Spleen (tissue), 7 donors: Measurements from ENCODE around the gene OR5AL1.

Source experiments
- POLR2A ChIP-seq, 3 donors: fragments of 450-650 bp; IDR thresholded peaks; one replicate each; pipeline ENCODE4 v1.5.1; 2017; ENCODE audit warnings: antibody characterized with exemption in 3 of 3, mild to moderate bottlenecking in 1 of 3
- TF ChIP-seq, protein P1 (sequence below), 11 experiments: fragments of 200-600 bp in 7 of 11; fragments of 450-650 bp in 4 of 11; sonication (generic) in 4 of 11; IDR thresholded peaks in 8 of 11; conservative IDR thresholded peaks in 3 of 11; 1 replicate in 7 of 11; 2 replicates in 4 of 11; pipeline versions ENCODE4 v1.4.0 to v1.8.0; 2016 to 2021; ENCODE audit warnings: antibody characterized with exemption in 11 of 11, inconsistent platforms in 4 of 11, mild to moderate bottlenecking in 1 of 11
- donor health status: DM: no; HTN: no; CAD: no; lungs with moderate emphysema.
- donor health status: DM: no; HTN: no; CAD: no.
- donor health status: DM: no; HTN: no; CAD: no.

DNA sequence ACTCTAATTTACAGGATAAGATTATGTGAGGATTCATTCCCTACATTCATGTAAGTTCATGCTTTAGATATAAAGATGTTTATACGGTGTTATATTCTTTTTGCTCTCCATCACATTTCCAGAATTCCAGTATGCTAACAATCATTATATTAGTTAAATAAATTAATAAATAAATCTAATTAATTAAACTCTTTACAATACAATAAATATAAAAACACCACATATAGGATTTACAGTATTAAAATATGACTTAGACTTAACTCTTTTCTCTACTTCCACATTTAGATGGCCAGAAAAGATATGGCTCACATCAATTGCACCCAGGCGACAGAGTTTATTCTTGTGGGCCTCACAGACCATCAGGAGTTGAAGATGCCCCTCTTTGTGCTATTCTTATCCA, 37.2 kb upstream of the OR5AL1 start, which contains the start of gene OR8U1:
- TF ChIP-seq, protein P1, sequence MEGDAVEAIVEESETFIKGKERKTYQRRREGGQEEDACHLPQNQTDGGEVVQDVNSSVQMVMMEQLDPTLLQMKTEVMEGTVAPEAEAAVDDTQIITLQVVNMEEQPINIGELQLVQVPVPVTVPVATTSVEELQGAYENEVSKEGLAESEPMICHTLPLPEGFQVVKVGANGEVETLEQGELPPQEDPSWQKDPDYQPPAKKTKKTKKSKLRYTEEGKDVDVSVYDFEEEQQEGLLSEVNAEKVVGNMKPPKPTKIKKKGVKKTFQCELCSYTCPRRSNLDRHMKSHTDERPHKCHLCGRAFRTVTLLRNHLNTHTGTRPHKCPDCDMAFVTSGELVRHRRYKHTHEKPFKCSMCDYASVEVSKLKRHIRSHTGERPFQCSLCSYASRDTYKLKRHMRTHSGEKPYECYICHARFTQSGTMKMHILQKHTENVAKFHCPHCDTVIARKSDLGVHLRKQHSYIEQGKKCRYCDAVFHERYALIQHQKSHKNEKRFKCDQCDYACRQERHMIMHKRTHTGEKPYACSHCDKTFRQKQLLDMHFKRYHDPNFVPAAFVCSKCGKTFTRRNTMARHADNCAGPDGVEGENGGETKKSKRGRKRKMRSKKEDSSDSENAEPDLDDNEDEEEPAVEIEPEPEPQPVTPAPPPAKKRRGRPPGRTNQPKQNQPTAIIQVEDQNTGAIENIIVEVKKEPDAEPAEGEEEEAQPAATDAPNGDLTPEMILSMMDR (IDR thresholded peaks at IDR 0.05 in 8 of 11, conservative IDR thresholded peaks at IDR 0.05 in 3 of 11), result no peak
- no peak for TF ChIP-seq POLR2A (IDR thresholded peaks at IDR 0.05)
